H9 (cell line): Measurements from ENCODE around the gene FOXG1. TPM values are rescaled to one million over a fixed set of nuclear protein-coding genes. Genes with fewer than 3 reads are reported as not detected.

ENCODE experiments used
- DNase-seq: peaks from one replicate; pipeline ENCODE4 v3.0.0-alpha.2; 2017
- H2AFZ ChIP-seq: one replicate; pipeline ENCODE4 v1.6.1; 2013; ENCODE audit warnings: mild to moderate bottlenecking, low read length, control low read depth, moderate library complexity
- H2AK5ac ChIP-seq: 2 replicates; pipeline ENCODE4 v1.6.1; 2013; ENCODE audit warnings: low read length, control low read depth, mixed read lengths; ENCODE audit not compliant: insufficient read length
- H2BK120ac ChIP-seq: one replicate; pipeline ENCODE4 v1.6.1; 2013; ENCODE audit warnings: low read depth, mild to moderate bottlenecking, low read length, control low read depth, inconsistent platforms; ENCODE audit not compliant: poor library complexity, severe bottlenecking
- H2BK12ac ChIP-seq: 2 replicates; pipeline ENCODE4 v1.6.1; 2013; ENCODE audit warnings: low read length, control low read depth, mixed read lengths, low read depth; ENCODE audit not compliant: insufficient read length
- H2BK15ac ChIP-seq: 2 replicates; pipeline ENCODE4 v1.6.1; 2013; ENCODE audit warnings: low read depth, low read length, control low read depth
- H2BK20ac ChIP-seq: one replicate; pipeline ENCODE4 v1.6.1; 2013; ENCODE audit warnings: low read depth, mild to moderate bottlenecking, low read length, control low read depth, inconsistent platforms; ENCODE audit not compliant: poor library complexity, severe bottlenecking
- H2BK5ac ChIP-seq: 2 replicates; pipeline ENCODE4 v1.6.1; 2013; ENCODE audit warnings: low read length, control low read depth, mixed read lengths; ENCODE audit not compliant: insufficient read length
- H3K14ac ChIP-seq: 2 replicates; pipeline ENCODE4 v1.6.1; 2013; ENCODE audit warnings: low read length, control low read depth; ENCODE audit not compliant: insufficient read depth
- H3K18ac ChIP-seq: 2 replicates; pipeline ENCODE4 v1.6.1; 2013; ENCODE audit warnings: low read depth, mild to moderate bottlenecking, mixed read lengths, low read length, control low read depth; ENCODE audit not compliant: insufficient read length
- H3K23ac ChIP-seq: 2 replicates; pipeline ENCODE4 v1.6.1; 2013; ENCODE audit warnings: low read length, control low read depth, mixed read lengths, low read depth; ENCODE audit not compliant: insufficient read length
- H3K23me2 ChIP-seq: 2 replicates; pipeline ENCODE4 v1.6.1; 2013; ENCODE audit warnings: low read depth, mild to moderate bottlenecking, mixed read lengths, low read length, control low read depth; ENCODE audit not compliant: insufficient read length, poor library complexity, severe bottlenecking
- H3K27ac ChIP-seq: 2 replicates; pipeline ENCODE4 v1.5.1; 2013; ENCODE audit warnings: low read length, control low read depth, mixed read lengths, low read depth; ENCODE audit not compliant: insufficient read length
- H3K27me3 ChIP-seq: 2 replicates; pipeline ENCODE4 v1.6.1; 2013; ENCODE audit warnings: low read length, control low read depth, inconsistent platforms; ENCODE audit not compliant: insufficient read depth
- H3K4ac ChIP-seq: 2 replicates; pipeline ENCODE4 v1.6.1; 2013; ENCODE audit warnings: low read depth, mild to moderate bottlenecking, control low read depth, inconsistent platforms, low read length, moderate library complexity
- H3K4me1 ChIP-seq: 2 replicates; pipeline ENCODE4 v1.6.1; 2013; ENCODE audit warnings: low read length, control low read depth, inconsistent platforms; ENCODE audit not compliant: insufficient read depth
- H3K4me2 ChIP-seq: 2 replicates; pipeline ENCODE4 v1.6.1; 2013; ENCODE audit warnings: low read length, control low read depth, mixed read lengths; ENCODE audit not compliant: insufficient read length, insufficient read depth
- H3K56ac ChIP-seq: 2 replicates; pipeline ENCODE4 v1.6.1; 2013; ENCODE audit warnings: low read depth, mild to moderate bottlenecking, mixed read lengths, low read length, control low read depth; ENCODE audit not compliant: insufficient read length
- H3K79me1 ChIP-seq: 2 replicates; pipeline ENCODE4 v1.6.1; 2013; ENCODE audit warnings: low read depth, mild to moderate bottlenecking, moderate library complexity, low read length, control low read depth, inconsistent platforms; ENCODE audit not compliant: insufficient read depth, poor library complexity, severe bottlenecking
- H3K79me2 ChIP-seq: 2 replicates; pipeline ENCODE4 v1.6.1; 2013; ENCODE audit warnings: low read length, control low read depth, inconsistent platforms; ENCODE audit not compliant: insufficient read depth
- H3K9ac ChIP-seq: 2 replicates; pipeline ENCODE4 v1.6.1; 2013; ENCODE audit warnings: low read length, control low read depth, mixed read lengths; ENCODE audit not compliant: insufficient read length; ENCODE audit errors: extremely low read depth
- H3K9me3 ChIP-seq: one replicate; pipeline ENCODE4 v1.6.1; 2013; ENCODE audit warnings: low read depth, low read length, inconsistent platforms; ENCODE audit not compliant: control insufficient read depth
- H3T11ph ChIP-seq: one replicate; pipeline ENCODE4 v1.6.1; 2013; ENCODE audit warnings: mild to moderate bottlenecking, low read length, control low read depth, inconsistent platforms
- H4K20me1 ChIP-seq: one replicate; pipeline ENCODE4 v1.6.1; 2013; ENCODE audit not compliant: control insufficient read depth, insufficient read length, insufficient read depth
- H4K5ac ChIP-seq: 2 replicates; pipeline ENCODE4 v1.6.1; 2013; ENCODE audit warnings: low read depth, mild to moderate bottlenecking, mixed read lengths, low read length, control low read depth; ENCODE audit not compliant: insufficient read length
- H4K8ac ChIP-seq: replicated peaks from 2 replicates; pipeline ENCODE4 v1.6.1; 2013; ENCODE audit warnings: low read length, control low read depth, mixed read lengths, low read depth; ENCODE audit not compliant: insufficient read length
- H4K91ac ChIP-seq: 2 replicates; pipeline ENCODE4 v1.6.1; 2013; ENCODE audit warnings: low read depth, mild to moderate bottlenecking, moderate library complexity, mixed read lengths, low read length, control low read depth; ENCODE audit not compliant: insufficient read length
- H3K27ac Mint-ChIP-seq, 3 experiments: 2 replicates in 2 of 3; 3 replicates in 1 of 3; pipeline ENCODE4 v1.8.0; 2020 to 2021; ENCODE audit warnings: mixed read lengths in 3 of 3, mild to moderate bottlenecking in 1 of 3, moderate library complexity in 1 of 3
- H3K27me3 Mint-ChIP-seq: 2 replicates; pipeline ENCODE4 v1.8.0; 2021; ENCODE audit warnings: low read depth, mild to moderate bottlenecking, moderate library complexity, mixed read lengths
- H3K36me3 Mint-ChIP-seq, 3 experiments: 2 replicates in 2 of 3; 3 replicates in 1 of 3; pipeline ENCODE4 v1.8.0; 2020 to 2021; ENCODE audit warnings: low read depth in 3 of 3, mixed read lengths in 3 of 3; ENCODE audit not compliant: insufficient read depth in 1 of 3
- H3K4me1 Mint-ChIP-seq, 2 experiments: 2 replicates each; pipeline ENCODE4 v1.8.0; 2020; ENCODE audit warnings: mixed read lengths in 2 of 2
- H3K4me3 Mint-ChIP-seq, 2 experiments: 2 replicates in 1 of 2; 3 replicates in 1 of 2; pipeline ENCODE4 v1.8.0; 2020 to 2021; ENCODE audit warnings: mild to moderate bottlenecking in 2 of 2, mixed read lengths in 2 of 2, moderate library complexity in 1 of 2
- H3K9me3 Mint-ChIP-seq, 2 experiments: 2 replicates in 1 of 2; 3 replicates in 1 of 2; pipeline ENCODE4 v1.8.0; 2020; ENCODE audit warnings: mild to moderate bottlenecking in 2 of 2, mixed read lengths in 2 of 2, moderate library complexity in 1 of 2
- WGBS: extraction: QIAGEN DNeasy Blood & Tissue Kit; methylation state at CpG from one replicate; pipeline ENCODE4 v1.1.7; 2013; ENCODE audit warnings: missing lambda C conversion rate, low lambda C conversion rate, mixed read lengths; ENCODE audit not compliant: insufficient read length; ENCODE audit errors: extremely low coverage; 5-methylcytosine and 5-hydroxymethylcytosine counted together
- total RNA-seq: library from RNA; stranded (reverse); gene quantifications from 2 replicates; pipeline ENCODE4 v1.2.1, GENCODE V29; 2021
- TF ChIP-seq, protein P1 (sequence below): fragments of 200-600 bp; sonication (generic); conservative IDR thresholded peaks from 3 replicates; pipeline ENCODE4 v1.8.0; 2021; ENCODE audit warnings: antibody characterized with exemption, mild to moderate bottlenecking

Gene FOXG1
- total RNA-seq, 1 experiment from 2014 or later: 0.11 TPM

DNA sequence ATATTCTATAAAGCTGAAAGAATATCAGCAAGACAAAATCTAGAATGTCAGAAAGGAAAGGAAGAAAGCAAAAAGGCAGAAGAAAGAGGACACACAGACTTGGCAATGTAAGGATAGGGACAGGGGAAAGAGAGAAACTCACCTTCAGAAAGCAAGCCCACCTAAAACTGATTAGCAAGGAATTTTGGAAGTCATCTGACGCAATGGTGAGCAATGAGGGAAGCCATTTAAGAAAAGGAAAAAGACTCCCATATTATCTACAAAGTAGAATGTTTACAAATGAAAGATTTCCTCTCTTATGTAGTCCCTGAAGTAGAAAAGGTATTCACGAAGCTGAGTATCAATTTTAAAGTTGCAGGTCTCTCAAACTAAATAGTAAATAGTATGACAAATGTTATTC is 35.2 kb upstream of the FOXG1 start:
- H3K9me3 ChIP-seq: no peaks in the 10 kb centered on the region
- no peak overlapping the region for H3K9ac ChIP-seq
- no peaks in the 10 kb centered on the region for H3K27me3 ChIP-seq
- H3K56ac ChIP-seq: no peak overlapping the region
- H4K5ac ChIP-seq: no peak overlapping the region
- no peaks in the 10 kb centered on the region for H3K27me3 Mint-ChIP-seq
- H2BK12ac ChIP-seq: no peak overlapping the region
- peaks cover 0 to 5% of the 10 kb centered on the region in 2 experiments; a peak in 2 of 4 replicates for H3K4me1 Mint-ChIP-seq
- no peak overlapping the region for H3K4me3 Mint-ChIP-seq
- H3K4ac ChIP-seq: no peak overlapping the region
- WGBS: no CpG with 5 or more reads among the region's 2 CpGs
- DNase-seq: no peak
- no peak overlapping the region for H2BK5ac ChIP-seq
- H4K20me1 ChIP-seq: no peaks in the 10 kb centered on the region
- TF ChIP-seq, protein P1, sequence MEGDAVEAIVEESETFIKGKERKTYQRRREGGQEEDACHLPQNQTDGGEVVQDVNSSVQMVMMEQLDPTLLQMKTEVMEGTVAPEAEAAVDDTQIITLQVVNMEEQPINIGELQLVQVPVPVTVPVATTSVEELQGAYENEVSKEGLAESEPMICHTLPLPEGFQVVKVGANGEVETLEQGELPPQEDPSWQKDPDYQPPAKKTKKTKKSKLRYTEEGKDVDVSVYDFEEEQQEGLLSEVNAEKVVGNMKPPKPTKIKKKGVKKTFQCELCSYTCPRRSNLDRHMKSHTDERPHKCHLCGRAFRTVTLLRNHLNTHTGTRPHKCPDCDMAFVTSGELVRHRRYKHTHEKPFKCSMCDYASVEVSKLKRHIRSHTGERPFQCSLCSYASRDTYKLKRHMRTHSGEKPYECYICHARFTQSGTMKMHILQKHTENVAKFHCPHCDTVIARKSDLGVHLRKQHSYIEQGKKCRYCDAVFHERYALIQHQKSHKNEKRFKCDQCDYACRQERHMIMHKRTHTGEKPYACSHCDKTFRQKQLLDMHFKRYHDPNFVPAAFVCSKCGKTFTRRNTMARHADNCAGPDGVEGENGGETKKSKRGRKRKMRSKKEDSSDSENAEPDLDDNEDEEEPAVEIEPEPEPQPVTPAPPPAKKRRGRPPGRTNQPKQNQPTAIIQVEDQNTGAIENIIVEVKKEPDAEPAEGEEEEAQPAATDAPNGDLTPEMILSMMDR: no peak
- H2AFZ ChIP-seq: no peak overlapping the region
- H3K36me3 Mint-ChIP-seq: no peaks in the 10 kb centered on the region
- H3K4me1 ChIP-seq: no peaks in the 10 kb centered on the region
- no peak overlapping the region for H3K23ac ChIP-seq
- H3T11ph ChIP-seq: no peak overlapping the region
- no peak overlapping the region for H4K91ac ChIP-seq
- H3K27ac Mint-ChIP-seq: no peak overlapping the region
- H2BK20ac ChIP-seq: no peak overlapping the region
- no peaks in the 10 kb centered on the region for H3K23me2 ChIP-seq
- H3K27ac ChIP-seq: no peak overlapping the region
- H3K9me3 Mint-ChIP-seq: no peaks in the 10 kb centered on the region
- no peak overlapping the region for H2AK5ac ChIP-seq
- H3K4me2 ChIP-seq: no peak overlapping the region
- H3K18ac ChIP-seq: no peak overlapping the region
- no peaks in the 10 kb centered on the region for H3K79me1 ChIP-seq
- no peak overlapping the region for H2BK120ac ChIP-seq
- H4K8ac ChIP-seq: no peak overlapping the region
- no peak overlapping the region for H3K14ac ChIP-seq
- H3K79me2 ChIP-seq: no peaks in the 10 kb centered on the region
- no peak overlapping the region for H2BK15ac ChIP-seq
